ENCODE data around the gene AP1AR.

AP1AR gene

DNA sequence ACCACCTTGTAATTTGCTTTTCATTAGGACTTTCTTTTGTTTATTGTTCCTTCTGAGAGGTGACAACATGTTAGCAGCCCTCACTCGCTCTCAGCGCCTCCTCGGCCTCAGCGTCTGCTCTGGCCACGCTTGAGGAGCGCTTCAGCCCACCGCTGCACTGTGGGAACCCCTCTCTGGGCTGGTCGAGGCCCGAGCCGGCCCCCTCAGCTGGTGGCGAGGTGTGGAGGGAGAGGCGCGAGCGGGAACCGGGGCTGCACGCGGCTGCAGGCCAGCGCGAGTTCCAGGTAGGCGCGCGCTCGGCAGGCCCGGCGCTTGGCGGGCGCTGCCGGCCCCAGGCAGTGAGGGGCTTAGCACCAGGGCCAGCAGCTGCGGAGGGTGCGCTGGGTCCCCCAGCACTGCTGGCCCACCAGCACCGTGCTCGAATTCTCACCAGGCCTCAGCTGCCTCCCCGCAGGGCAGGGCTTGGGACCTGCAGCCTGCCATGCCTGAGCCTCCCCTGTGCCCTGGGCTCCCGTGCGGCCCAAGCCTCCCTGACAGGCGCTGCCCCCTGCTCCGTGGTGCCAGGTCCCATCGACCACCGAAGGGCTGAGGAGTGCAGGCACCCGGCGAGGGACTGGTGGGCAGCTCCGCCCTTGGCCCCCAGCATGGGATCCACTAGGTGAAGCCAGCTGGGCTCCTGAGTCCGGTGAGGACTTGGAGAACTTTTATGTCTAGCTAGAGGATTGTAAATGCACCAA lies 9.2 kb upstream of the AP1AR start:
- DNase-seq = no peak

DNA sequence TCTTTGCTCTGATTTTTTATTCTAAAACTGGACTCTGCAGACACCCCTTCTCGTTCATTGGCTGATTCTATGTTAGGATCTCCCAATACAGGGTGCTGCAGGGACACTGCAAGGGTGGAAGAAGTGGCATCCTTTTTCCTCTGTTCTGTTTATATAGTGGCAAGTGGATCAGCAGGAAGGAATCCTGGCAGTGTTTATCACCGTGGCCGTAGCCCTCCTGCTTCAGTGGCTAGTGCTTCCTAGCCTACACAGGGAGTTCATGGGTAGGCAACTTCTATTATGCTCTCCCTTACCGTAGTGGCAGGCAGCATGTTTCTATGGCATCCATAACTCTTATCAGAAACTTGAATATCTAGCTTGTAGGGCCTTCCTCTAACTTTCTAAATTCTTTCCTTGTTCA lies 6.4 kb upstream of the AP1AR start:
- DNase-seq = no peak

DNA sequence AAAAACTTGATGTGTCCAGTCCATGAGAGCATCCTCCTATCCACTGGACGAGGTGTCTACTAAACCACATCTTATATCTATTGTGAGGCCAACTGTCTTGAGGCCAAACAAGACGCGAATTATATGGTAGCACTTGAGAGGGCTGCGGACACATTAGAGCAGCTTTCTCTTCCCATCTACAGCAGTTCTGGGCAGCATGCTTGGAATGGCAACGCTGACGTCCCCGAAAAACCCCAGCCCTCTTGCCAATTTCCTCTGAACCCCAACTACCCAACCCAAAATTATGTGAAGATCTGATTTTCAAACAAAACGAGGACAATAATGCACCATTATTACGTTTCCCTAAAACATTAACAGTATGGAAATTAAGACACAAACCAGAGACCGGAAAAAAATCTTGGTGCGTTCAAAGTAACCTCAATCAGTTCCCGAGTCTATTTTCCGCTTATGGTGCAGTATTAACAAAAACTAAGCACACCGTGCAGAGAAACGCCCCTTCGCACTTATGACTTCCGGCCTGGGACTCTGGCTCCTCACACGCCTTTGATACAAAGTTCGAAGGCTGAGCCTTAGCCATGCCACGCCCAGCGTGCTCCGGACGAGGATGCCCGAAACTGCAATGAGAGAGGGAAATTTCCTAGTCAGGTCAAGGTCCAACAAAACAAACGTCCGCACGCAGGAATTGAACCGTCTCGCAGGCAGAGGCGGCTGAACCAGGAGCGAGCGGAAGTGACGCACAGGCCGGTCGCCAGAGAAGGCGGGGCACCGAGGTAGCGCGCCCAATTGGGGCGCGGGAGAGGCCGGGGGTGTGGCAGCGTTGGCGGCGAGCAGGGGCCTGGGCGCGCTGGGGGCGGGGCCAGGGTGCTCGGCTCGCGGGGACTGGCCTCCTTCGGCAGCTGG lies 458 bp upstream of the AP1AR start:
- peak; percentile 92 for DNase-seq

DNA sequence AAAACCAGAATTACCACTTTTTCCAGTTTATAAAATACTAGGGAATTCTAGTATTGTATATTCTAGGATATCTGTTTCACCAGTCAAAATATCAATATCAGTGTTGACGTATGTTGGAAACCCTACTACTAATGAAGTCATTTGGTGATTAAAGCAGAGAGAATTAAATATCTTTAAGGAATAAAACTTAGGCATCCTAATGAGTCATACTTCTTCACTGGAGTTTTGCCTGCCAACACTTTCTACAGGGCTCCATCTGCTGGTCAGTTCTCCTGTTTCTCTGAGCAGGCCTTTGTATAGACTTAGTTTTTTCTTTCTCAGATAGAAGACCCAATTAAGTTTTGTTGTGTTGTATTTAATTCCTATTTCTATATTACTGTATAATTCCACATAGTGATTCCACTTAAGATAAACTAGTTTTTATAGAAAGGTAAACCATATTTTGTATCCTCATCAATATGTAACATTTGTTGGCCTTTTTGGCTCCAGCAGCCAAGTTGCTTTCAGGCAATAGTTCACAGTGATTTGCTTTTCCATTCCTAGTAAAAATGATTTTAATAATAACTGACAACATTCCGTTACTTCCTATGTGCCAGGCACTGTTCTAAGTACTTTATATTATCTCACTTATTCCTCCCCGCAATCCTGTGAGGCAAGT lies 3.5 kb downstream of the AP1AR start:
- DNase-seq = peak; percentile 80

DNA sequence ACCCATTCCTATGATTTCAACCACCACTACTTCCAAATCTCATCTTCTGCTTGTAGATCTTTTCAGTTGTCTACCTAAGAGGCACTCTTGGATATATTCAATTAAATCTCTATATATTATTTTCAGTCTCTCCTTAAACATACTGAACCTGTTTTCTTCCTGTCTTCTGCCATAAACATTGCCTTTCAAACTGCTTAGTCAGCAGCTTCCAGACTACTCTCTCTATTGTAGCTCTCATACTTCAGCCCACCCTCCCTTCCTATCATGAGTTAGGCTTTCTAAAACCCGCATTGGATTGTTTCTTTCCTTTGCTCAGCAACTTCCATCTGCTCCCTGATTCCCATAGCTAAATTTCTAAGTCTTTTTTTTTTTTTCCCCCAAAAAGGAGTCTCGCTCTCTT lies 4.5 kb downstream of the AP1AR start:
- no peak for DNase-seq

DNA sequence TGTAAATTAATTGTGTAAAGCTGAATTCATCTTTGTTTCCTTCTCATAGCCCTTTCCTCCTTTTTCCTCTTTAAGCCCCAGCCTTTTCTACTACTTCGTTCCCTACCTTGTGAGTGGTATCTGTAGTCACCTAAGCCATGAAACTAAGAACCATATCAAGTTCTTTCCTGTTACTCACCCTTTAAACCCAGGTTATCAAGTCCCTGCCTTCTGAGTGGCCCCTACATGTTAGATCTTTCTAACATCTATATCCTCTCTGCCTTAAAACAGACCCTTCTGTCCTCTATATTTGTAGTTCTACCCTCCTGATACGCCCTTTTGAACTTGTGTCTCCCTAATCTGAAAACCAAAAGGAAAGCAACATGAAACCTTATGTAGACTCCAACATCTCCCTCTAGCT lies 7.2 kb downstream of the AP1AR start:
- DNase-seq = no peak

DNA sequence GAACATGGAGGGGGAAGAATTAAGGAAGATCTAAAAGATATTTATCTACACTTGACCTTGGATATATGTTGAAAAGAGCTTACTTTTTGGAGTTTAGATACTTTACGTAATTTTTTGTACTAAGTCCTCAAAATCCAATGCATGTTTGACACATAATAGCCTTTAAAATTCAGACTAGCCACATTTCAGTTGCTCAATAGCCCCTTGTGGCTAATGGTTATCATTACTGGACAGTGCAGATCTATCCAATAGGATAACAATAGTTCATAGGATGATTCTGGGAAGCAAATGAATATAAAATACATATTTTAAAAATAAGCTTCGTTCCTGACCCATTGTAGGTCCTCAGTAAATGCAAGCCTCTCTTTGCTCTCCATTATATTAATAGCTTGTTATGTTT lies 13.8 kb downstream of the AP1AR start:
- DNase-seq = no peak

DNA sequence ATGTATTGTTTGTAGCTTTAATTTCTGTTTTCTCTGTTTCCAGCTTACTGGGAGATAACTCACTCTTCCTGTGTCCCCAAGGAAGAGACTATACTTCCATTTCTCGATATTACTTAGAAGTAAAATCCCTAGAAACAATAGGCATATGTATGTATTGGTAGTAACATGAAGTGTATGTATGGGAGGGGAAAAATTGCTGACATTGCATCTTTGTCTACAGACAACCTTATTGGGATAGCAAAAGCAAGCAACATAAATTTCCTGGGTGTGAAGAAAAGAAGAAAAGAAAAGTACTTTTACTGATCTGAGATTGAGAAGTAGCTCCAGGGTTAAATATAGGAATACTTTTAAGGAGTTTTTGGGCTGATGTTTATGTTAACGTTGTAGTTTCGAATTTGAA lies 15.4 kb downstream of the AP1AR start:
- no peak for DNase-seq

DNA sequence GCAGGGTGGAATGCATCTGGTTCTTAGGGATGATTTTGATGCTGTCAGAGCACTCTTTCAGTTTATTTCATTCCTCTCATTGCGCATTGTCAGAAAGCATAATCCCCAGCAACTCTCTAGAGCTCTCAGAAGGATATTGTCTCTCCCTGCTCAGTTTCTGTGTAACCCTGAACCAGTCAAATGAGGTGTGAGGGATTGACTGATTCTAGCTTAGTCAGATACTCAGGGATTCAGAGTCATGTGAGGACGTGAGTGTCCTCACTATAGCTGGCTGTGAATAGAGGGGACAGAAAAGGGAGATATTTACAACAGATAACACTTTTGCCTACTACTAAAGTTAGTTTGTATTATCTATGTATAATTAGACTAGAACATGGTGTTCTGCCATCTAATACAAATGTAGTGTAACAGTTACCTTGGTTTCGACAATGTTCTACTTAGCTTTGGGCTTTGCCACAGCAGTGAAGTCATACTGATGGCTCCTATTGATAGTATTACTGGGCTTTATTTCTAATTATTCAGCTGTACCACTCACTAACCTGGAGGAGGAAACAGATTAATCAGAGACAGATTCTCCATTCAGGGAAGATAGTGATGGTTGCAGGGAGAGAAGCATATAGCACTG lies 19.5 kb downstream of the AP1AR start:
- no peak for DNase-seq

DNA sequence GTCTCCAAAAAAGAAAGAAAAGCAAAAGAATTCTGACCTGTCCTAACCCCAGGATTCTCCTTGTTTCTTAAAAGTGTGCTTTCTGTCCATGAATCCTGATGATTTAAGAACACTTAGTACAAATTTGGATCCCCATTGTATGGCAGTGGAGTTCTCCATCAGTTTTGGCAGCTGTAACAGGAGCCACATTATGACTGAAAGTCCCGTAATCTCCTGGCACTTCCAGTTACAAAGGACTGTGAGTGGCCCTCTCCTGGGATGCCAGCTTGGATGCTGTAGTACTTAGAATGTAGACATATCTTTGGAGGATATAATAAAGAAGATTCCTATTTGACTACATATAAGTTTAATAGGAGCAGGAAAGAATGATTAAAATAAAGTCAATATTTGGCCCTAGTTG lies 20.6 kb downstream of the AP1AR start:
- DNase-seq = no peak

DNA sequence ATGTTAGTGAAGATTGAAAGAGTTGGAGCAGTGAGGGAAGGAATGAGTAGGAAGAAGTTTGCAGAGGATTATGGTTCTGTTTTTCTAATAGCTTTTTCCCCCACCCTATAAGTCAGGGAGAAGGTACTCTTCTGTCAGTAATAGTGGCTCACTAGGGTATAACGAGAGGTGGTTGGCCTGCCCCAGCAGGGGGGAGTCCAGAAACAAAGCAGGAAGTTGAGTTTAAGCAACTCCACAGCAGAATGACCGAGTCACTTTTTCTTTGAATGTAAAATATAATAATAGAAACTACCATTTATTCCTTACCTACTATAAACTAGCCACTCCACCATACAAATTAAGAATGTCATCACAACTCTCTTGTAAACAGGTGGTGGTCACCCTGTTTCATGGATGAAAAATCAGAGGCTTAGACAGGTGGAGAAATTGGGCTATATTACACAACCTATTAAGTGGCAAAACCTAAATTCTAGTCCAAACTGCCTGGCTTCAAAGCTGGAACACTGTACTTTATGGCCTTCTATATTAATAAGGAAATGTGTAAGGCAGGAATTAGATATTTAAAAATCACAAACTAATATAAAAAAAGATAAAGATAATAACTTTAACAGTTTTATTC lies 21.9 kb downstream of the AP1AR start:
- DNase-seq = no peak

DNA sequence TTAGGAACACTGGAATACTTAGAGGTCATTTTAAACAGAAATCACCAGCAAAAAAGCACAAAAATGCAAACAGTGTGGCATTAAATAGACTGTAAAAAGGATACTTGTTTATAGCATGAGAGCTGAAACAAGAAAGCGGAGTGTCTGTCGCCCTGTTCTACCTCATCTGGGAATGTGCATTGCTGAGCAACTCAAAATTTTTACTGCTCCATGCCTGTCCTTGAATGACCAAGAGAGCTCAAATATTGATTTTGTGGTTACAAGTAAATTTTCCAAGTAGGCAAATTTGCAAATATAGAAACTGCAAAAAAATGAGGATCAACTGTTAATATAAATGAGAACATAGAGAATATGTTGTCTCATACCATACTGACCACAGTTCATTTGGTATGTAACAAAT lies 25.5 kb downstream of the AP1AR start:
- no peak for DNase-seq

DNA sequence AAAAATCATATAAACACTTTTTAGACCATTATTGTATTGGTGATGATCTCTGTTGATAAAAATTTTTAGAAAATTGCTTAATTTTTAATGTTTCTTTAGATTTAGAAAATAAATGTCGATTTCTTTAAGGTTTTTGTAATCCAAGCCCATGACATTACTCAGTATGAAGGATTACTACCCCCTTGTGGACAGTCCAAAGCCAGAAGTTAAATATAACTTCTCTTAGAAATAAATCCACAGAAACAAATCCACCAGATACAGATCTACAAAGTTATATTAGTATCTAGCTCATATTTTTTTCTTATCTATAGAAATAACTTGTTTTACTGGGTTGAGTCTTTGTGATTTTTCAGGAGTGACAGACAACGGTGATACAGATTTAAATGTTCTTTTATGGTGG lies 35.2 kb downstream of the AP1AR start:
- no peak for DNase-seq

DNA sequence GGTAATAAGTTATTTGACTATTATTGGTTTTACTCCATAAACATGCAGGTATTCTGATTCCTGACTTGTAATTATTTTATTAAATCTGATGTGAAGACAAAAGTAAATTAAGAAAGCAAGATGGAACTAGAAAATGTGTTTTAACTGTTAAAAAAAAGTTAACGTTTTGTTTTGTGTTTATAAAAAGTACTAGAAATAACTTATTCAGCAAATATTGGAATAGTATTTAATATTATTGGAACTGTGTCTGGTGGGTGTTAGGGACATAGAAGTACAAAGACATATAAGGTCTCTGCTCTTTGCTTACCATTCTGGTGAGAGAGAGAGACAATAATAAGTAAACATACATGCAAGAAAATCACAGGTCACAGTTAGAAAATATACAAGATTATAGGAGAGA lies 38.5 kb downstream of the AP1AR start:
- DNase-seq = no peak

DNA sequence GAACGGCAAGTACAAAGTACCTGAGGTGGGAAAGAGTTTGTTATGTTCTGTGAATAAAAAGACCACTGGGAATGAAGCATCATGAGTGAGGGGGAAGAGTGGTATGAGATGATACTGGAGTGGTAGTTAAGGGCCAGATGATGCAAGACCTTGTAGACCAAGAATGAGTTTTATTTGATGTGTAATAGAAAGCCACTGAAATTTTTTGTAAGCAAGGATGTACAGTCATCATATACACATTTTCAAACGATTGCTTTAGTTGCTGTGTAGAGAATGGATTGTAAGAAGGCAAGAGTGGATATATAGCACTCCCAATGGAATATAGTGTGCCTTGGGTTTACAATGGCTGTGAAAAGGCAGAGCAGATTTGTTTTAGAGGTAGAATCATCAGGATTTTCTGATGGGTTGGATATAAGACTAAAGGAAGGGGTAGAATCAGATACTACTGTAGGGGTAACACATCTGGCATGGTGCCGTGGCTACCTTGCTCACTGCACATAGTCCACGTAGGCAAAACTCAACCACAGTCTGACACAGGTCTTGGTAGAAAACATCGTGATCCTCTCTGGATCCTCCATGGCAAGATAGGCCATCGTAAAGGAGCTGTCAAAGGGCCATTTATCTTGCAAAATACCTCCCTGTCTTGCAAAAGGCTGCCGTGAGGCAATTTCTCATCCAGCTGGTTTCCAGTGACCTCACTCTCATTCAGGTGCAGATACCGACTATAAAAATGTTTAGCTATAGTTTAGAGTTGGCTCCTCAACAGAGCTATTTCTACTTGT lies 39.2 kb downstream of the AP1AR start:
- peak; percentile 82 for DNase-seq

DNA sequence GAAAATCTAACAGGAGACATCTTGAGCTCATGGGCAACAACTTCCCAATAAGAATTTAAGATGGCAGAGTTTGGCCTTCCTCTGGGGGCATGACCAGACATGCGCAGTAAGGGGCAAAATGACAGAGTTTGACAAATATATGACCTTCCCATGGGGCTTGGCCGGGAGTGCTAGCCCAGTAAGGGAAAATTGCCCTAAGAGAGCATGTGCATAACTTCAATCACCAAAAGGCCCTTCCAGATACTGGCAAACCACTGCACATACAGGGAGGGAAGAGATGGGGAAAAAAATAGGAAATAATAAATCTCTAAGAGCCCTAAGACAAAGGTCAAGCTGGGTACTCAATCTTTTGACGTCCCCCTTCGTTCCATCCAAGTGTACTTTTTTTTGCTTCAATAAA lies 40.7 kb downstream of the AP1AR start:
- DNase-seq = no peak

DNA sequence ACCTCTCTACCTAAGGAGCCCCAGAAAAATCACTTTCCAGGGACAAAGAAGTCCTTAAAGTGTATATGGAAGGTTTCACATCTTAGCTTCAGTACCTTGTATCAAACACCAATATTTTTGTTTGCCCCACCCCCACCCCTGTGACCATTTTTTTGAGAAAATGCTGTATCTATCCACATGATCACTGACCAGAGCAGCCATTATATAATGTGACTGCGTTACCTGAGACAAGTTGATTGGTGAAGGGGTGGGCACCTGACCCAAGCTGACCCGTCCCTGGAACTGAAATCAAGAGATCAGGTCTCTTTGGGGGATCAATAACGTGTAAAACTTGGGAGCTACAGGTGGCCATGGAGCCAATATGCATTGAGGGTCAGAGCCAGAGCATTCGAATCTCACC lies 43.4 kb downstream of the AP1AR start:
- no peak for DNase-seq

DNA sequence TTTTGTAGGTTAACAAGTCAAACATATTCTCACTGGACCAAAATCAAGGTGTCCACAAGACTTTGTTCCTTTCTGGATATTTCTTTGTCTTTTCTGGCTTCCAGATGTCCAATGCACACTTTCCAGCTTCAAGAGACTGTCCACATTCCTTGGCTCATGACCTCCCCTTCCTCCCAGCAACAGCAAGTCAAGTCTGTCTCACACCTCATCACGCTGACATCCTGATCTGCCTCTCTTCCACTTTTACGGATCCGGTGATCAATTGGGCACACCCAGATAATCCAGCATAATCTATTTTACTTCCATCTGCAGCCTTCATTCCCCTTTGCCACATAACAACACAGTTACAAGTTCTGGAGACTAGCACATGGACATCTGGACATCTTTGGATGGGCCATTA lies 44.5 kb downstream of the AP1AR start:
- DNase-seq = no peak

DNA sequence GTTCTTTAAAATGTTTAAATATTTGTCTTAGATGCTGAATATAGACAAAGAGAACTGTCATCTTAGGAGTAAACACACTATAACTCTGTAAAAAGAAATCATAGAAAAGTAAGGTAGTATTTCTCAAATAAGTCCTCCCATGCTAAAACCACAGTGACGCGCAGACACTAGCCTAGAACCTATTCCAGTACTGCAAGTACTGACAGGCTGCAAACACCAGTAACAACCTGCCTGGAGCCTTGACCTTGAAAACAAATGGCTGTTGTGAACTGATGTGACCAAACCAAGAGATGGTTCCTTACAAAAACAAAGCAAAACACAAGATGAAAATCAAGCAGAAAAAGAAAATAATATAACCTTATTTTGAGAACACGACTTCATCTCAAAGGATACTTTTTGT lies 45.6 kb downstream of the AP1AR start:
- DNase-seq = no peak

DNA sequence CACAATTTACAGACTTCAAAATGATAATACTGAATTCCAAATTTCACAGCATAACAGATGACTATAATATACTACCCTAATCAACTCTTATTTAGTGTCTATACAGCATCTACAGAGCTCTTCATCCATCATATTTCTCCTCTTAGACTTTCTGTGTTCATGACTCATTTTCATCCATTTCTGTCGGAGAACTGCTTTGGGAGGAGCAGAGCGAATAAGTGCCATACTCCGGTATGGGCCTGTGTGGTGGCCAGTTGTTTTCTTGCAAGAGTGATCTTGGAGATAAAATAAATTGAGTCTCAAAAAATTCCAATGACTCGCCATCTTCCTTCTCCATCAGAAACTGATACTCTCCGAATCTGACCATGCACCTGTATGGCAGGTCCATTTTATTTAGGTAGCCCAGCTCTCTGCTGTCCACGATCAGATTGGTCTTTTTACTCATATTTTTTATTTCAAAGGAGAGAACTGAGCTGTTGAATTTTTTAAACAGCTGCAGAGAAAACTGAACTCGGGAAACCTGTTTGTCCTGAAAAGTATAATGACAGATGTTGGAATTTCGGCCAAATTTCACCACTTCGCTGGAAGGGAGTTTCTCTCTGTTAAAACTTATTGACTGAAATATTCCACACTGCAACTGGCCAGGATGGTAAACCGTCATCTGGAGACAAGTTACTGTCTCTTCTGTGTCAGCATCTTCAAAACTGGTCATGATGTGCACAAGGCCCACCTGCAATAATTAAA lies 46.3 kb downstream of the AP1AR start:
- DNase-seq = no peak

Data from HCEC 1CT (cell line).